ENCODE measurements around the gene PITPNB. TPM values are rescaled to one million over a fixed set of nuclear protein-coding genes. Genes with fewer than 3 reads are reported as not detected.

PITPNB gene
- total RNA-seq, 5 donors from 2014 or later (not counting 1 experiment from before 2014, with no cell fraction given) = 58.3 to 67.2 (median 65.9) TPM

DNA sequence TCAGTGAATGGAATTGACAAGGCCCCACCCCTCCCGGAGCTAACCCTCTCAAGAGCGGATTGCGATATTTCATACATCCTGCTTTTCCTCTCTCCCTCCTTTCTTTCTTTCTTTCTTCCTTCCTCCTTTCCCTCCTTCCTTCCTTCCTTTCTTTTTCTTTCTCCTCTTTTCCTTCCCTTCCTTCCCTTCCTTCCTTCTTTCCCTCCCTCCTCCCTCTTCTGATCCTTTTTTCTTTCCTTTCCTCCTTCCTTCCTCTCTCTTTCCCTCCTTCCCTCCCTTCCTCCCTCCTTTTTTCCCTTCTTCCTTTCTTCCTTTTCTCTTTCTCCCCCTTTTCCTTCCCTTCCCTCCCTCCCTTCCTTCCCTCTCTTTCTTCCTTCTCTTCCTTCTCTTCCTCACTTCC lies 102.5 kb downstream of the PITPNB start:
- peaks cover 0 to 4% of the 10 kb centered on the region in 2 experiments for H3K27me3 ChIP-seq (replicated peaks in 1 of 2; ENCODE audit: control insufficient read depth in 2 of 2, extremely low read depth in 1 of 2, insufficient read depth in 2 of 2, low read length in 1 of 2)
- H3K9me3 ChIP-seq = no peaks in the 10 kb centered on the region
- no peak for ATAC-seq (replicated peaks in 1 of 4)
- no peaks in the 10 kb centered on the region for H3K36me3 ChIP-seq (ENCODE audit: control insufficient read depth in 2 of 2, extremely low read depth in 1 of 2, insufficient read depth in 1 of 2, low read length in 1 of 2)
- Mint-ChIP-seq H3K4me1 (no peaks in the 10 kb centered on the region), H3K4me3 (no peak overlapping the region), H3K27me3 (peaks cover 0 to 8% of the 10 kb centered on the region in 2 donors), H3K27ac (no peak overlapping the region), H3K9me3 (peaks cover 0 to 3% (median 0%) of the 10 kb centered on the region in 3 donors), H3K36me3 (no peaks in the 10 kb centered on the region)
- DNase-seq = no peak
- CTCF ChIA-PET = no interaction called here
- POLR2A ChIA-PET = interaction anchor here in 1 of 2 donors (0.6 kb wide), 1 partner anchor 516 kb away, joined by 8 read pairs; no protein-coding TSS in a partner anchor
- no peak overlapping the region for H3K4me3 ChIP-seq (ENCODE audit: control insufficient read depth in 1 of 2, extremely low read depth in 1 of 2, low read length in 1 of 2)
- H3K4me1 ChIP-seq (ENCODE audit: control insufficient read depth in 1 of 2, extremely low read depth in 1 of 2, insufficient read depth in 2 of 2, low read length in 2 of 2) = no peaks in the 10 kb centered on the region
- H3K27ac ChIP-seq (ENCODE audit: low read length) = no peak overlapping the region
- 96% methylated on average over 3 of the region's 3 CpGs for WGBS (ENCODE audit: insufficient coverage)

GRCh38 chr22:27815826-27816530 lies 103.1 kb downstream of the PITPNB start:
- Histone ChIP-seq H3K36me3 (ENCODE audit: control insufficient read depth in 2 of 2, extremely low read depth in 1 of 2, insufficient read depth in 1 of 2, low read length in 1 of 2) (no peaks in the 10 kb centered on the region), H3K9me3 (no peaks in the 10 kb centered on the region), H3K4me3 (ENCODE audit: control insufficient read depth in 1 of 2, extremely low read depth in 1 of 2, low read length in 1 of 2) (no peak overlapping the region), H3K27ac (ENCODE audit: low read length) (no peak overlapping the region), H3K27me3 (replicated peaks in 1 of 2; ENCODE audit: control insufficient read depth in 2 of 2, extremely low read depth in 1 of 2, insufficient read depth in 2 of 2, low read length in 1 of 2) (peaks cover 0 to 4% of the 10 kb centered on the region in 2 experiments), H3K4me1 (ENCODE audit: control insufficient read depth in 1 of 2, extremely low read depth in 1 of 2, insufficient read depth in 2 of 2, low read length in 2 of 2) (no peaks in the 10 kb centered on the region)
- ChIA-PET POLR2A (interaction anchor here in 1 of 2 donors (0.6 kb wide), 1 partner anchor 515 kb away, joined by 8 read pairs; no protein-coding TSS in a partner anchor), CTCF (interaction anchor here in 1 of 2 donors (0.5 kb wide), 1 partner anchor 333 kb away, joined by 3 read pairs; no protein-coding TSS in a partner anchor)
- Mint-ChIP-seq H3K36me3 (no peaks in the 10 kb centered on the region), H3K27ac (no peak overlapping the region), H3K27me3 (peaks cover 0 to 13% of the 10 kb centered on the region in 2 donors), H3K4me3 (no peak overlapping the region), H3K4me1 (no peaks in the 10 kb centered on the region), H3K9me3 (peaks cover 0 to 3% (median 0%) of the 10 kb centered on the region in 3 donors)
- ATAC-seq (replicated peaks in 1 of 4) = no peak
- 100% methylated on average over 1 of the region's 4 CpGs for WGBS (ENCODE audit: insufficient coverage)
- no peak for DNase-seq

DNA sequence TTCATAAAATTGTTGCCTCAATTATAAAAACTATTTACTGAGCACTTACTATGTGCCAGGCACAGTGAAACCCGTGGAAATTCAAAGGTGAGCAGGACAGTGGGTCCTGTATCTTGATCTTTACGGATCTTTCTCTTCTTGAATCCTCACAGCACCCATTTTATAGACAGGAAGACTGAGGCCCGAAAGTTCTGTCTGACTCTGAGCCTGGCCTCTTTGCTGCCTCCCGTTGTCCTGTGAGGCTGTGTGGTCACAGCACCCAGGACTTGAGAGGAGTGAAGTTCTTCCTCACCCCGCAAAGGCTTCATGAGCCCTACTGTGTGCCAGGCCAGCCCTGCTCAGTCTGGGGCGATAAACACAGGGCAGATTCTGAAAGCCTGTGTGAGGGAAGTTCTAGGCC lies 104.1 kb downstream of the PITPNB start:
- no peak overlapping the region for H3K4me3 Mint-ChIP-seq
- no peak overlapping the region for H3K27ac Mint-ChIP-seq
- WGBS (ENCODE audit: insufficient coverage) = 79% methylated on average over 5 of the region's 6 CpGs

GRCh38 chr22:27811778-27812177 lies 107.3 kb downstream of the PITPNB start:
- no peak for ATAC-seq (replicated peaks in 1 of 4)
- H3K27me3 Mint-ChIP-seq = peaks cover 7 to 21% of the 10 kb centered on the region in 2 donors

More for the DNA sequence above, 104.1 kb downstream of the PITPNB start:
- no peaks in the 10 kb centered on the region for H3K4me1 Mint-ChIP-seq
- ATAC-seq (replicated peaks in 1 of 4) (no peak), DNase-seq (no peak)
- H3K4me3 ChIP-seq (ENCODE audit: control insufficient read depth in 1 of 2, extremely low read depth in 1 of 2, low read length in 1 of 2) = no peak overlapping the region
- peaks cover 2 to 13% of the 10 kb centered on the region in 2 donors for H3K27me3 Mint-ChIP-seq
- H3K9me3 Mint-ChIP-seq = peaks cover 0 to 2% (median 0%) of the 10 kb centered on the region in 3 donors
- H3K9me3 ChIP-seq = no peaks in the 10 kb centered on the region
- H3K4me1 ChIP-seq (ENCODE audit: control insufficient read depth in 1 of 2, extremely low read depth in 1 of 2, insufficient read depth in 2 of 2, low read length in 2 of 2) = no peaks in the 10 kb centered on the region
- peaks cover 0 to 9% of the 10 kb centered on the region in 2 experiments for H3K27me3 ChIP-seq (replicated peaks in 1 of 2; ENCODE audit: control insufficient read depth in 2 of 2, extremely low read depth in 1 of 2, insufficient read depth in 2 of 2, low read length in 1 of 2)
- H3K36me3 Mint-ChIP-seq = no peaks in the 10 kb centered on the region
- CTCF ChIA-PET = no interaction called here
- POLR2A ChIA-PET = no interaction called here
- no peak overlapping the region for H3K27ac ChIP-seq (ENCODE audit: low read length)
- H3K36me3 ChIP-seq (ENCODE audit: control insufficient read depth in 2 of 2, extremely low read depth in 1 of 2, insufficient read depth in 1 of 2, low read length in 1 of 2) = no peaks in the 10 kb centered on the region

DNA sequence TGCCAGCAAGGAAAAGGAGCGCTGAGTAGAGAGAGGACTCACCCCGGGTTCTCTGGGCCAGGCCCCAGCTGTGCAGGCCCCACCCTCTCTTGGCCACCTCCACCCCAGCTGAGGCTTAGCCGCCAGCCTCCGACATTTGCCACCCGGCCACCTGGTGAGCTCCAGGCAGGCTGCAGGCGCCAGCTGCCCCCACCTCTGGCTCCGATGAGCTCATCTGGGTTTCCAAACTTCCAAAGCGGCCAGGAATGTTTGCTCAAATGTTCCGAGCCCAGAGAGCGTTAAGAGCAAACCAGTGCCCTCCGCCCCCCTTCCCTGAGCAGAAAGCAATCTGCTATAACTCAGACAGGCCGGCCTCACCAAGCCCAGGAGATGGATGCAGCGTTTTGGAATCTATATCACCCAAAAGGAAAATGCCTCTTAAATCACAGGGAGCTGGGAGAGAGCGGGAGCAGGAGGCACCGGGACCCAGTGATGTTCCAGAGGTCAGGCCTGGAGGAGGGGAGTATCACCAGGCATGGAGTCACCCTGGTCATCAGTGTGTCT lies 108.4 kb downstream of the PITPNB start:
- Histone ChIP-seq H3K36me3 (ENCODE audit: control insufficient read depth in 2 of 2, extremely low read depth in 1 of 2, insufficient read depth in 1 of 2, low read length in 1 of 2) (no peaks in the 10 kb centered on the region), H3K4me3 (ENCODE audit: control insufficient read depth in 1 of 2, extremely low read depth in 1 of 2, low read length in 1 of 2) (no peak overlapping the region), H3K4me1 (ENCODE audit: control insufficient read depth in 1 of 2, extremely low read depth in 1 of 2, insufficient read depth in 2 of 2, low read length in 2 of 2) (no peaks in the 10 kb centered on the region), H3K27me3 (replicated peaks in 1 of 2; ENCODE audit: control insufficient read depth in 2 of 2, extremely low read depth in 1 of 2, insufficient read depth in 2 of 2, low read length in 1 of 2) (peaks cover 0 to 32% of the 10 kb centered on the region in 2 experiments), H3K9me3 (no peaks in the 10 kb centered on the region), H3K27ac (ENCODE audit: low read length) (no peak overlapping the region)
- no peak overlapping the region for H3K27ac Mint-ChIP-seq
- H3K36me3 Mint-ChIP-seq = no peaks in the 10 kb centered on the region
- H3K9me3 Mint-ChIP-seq = no peaks in the 10 kb centered on the region
- no peaks in the 10 kb centered on the region for H3K4me1 Mint-ChIP-seq
- DNase-seq (no peak), ATAC-seq (replicated peaks in 1 of 4) (no peak)
- POLR2A ChIA-PET = no interaction called here
- 86% methylated on average over 9 of the region's 15 CpGs for WGBS (ENCODE audit: insufficient coverage)
- H3K4me3 Mint-ChIP-seq = no peak overlapping the region
- CTCF ChIA-PET = no interaction called here
- peaks cover 12 to 23% of the 10 kb centered on the region in 2 donors for H3K27me3 Mint-ChIP-seq

More at GRCh38 chr22:27811778-27812177, 107.3 kb downstream of the PITPNB start:
- POLR2A ChIA-PET = no interaction called here
- H3K9me3 Mint-ChIP-seq = no peaks in the 10 kb centered on the region
- H3K27ac Mint-ChIP-seq = no peak overlapping the region
- H3K4me1 ChIP-seq (ENCODE audit: control insufficient read depth in 1 of 2, extremely low read depth in 1 of 2, insufficient read depth in 2 of 2, low read length in 2 of 2) = no peaks in the 10 kb centered on the region
- H3K27me3 ChIP-seq (replicated peaks in 1 of 2; ENCODE audit: control insufficient read depth in 2 of 2, extremely low read depth in 1 of 2, insufficient read depth in 2 of 2, low read length in 1 of 2) = peaks cover 0 to 25% of the 10 kb centered on the region in 2 experiments
- H3K36me3 Mint-ChIP-seq = no peaks in the 10 kb centered on the region
- H3K4me3 ChIP-seq (ENCODE audit: control insufficient read depth in 1 of 2, extremely low read depth in 1 of 2, low read length in 1 of 2) = no peak overlapping the region
- no peaks in the 10 kb centered on the region for H3K9me3 ChIP-seq
- no peak for DNase-seq
- no peaks in the 10 kb centered on the region for H3K4me1 Mint-ChIP-seq
- WGBS (ENCODE audit: insufficient coverage) = 100% methylated on average over 1 of the region's 3 CpGs
- CTCF ChIA-PET = no interaction called here
- no peak overlapping the region for H3K27ac ChIP-seq (ENCODE audit: low read length)
- no peak overlapping the region for H3K4me3 Mint-ChIP-seq
- H3K36me3 ChIP-seq (ENCODE audit: control insufficient read depth in 2 of 2, extremely low read depth in 1 of 2, insufficient read depth in 1 of 2, low read length in 1 of 2) = no peaks in the 10 kb centered on the region

GRCh38 chr22:27809700-27810608 lies 109.1 kb downstream of the PITPNB start:
- H3K27me3 ChIP-seq (replicated peaks in 1 of 2; ENCODE audit: control insufficient read depth in 2 of 2, extremely low read depth in 1 of 2, insufficient read depth in 2 of 2, low read length in 1 of 2) = peaks cover 0 to 39% of the 10 kb centered on the region in 2 experiments
- no peaks in the 10 kb centered on the region for H3K36me3 ChIP-seq (ENCODE audit: control insufficient read depth in 2 of 2, extremely low read depth in 1 of 2, insufficient read depth in 1 of 2, low read length in 1 of 2)
- Mint-ChIP-seq H3K9me3 (no peaks in the 10 kb centered on the region), H3K36me3 (no peaks in the 10 kb centered on the region), H3K27ac (no peak overlapping the region), H3K4me3 (no peak overlapping the region), H3K27me3 (peaks cover 19 to 30% of the 10 kb centered on the region in 2 donors), H3K4me1 (peaks cover 2 to 7% (median 5%) of the 10 kb centered on the region in 3 donors)
- ChIA-PET CTCF (no interaction called here), POLR2A (no interaction called here)
- no peak overlapping the region for H3K27ac ChIP-seq (ENCODE audit: low read length)
- ATAC-seq (replicated peaks in 1 of 4) (no peak), DNase-seq (no peak)
- WGBS (ENCODE audit: insufficient coverage) = 92% methylated on average over 6 of the region's 17 CpGs
- H3K4me3 ChIP-seq (ENCODE audit: control insufficient read depth in 1 of 2, extremely low read depth in 1 of 2, low read length in 1 of 2) = no peak overlapping the region
- peaks cover 0 to under 1% of the 10 kb centered on the region in 2 experiments for H3K4me1 ChIP-seq (ENCODE audit: control insufficient read depth in 1 of 2, extremely low read depth in 1 of 2, insufficient read depth in 2 of 2, low read length in 2 of 2)
- no peaks in the 10 kb centered on the region for H3K9me3 ChIP-seq

Measured in T-cell (primary cell).